ENCODE results near the gene GPR146.

Gene GPR146

GRCh38 chr7:1096156-1097119 is 52.1 kb downstream of the GPR146 start:
- no peak for DNase-seq

DNA sequence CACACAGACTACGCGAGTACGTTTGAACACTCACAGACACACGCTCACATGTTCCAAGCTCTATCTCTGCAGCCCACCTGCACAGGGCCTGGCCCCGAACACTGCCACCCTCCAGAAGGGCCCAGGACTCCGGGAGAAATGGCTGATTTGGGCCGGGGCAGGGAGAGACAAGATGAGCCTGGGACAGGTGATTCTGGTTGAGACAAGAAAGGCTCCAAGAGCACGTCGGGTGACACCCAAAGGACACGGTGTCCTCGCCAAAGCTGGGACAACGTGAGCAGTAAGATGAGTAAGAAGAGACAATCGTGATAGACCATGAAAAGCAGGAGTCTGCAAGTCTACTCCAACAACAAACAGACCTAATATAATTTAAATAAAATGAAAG is 52.8 kb downstream of the GPR146 start:
- DNase-seq: no peak

DNA sequence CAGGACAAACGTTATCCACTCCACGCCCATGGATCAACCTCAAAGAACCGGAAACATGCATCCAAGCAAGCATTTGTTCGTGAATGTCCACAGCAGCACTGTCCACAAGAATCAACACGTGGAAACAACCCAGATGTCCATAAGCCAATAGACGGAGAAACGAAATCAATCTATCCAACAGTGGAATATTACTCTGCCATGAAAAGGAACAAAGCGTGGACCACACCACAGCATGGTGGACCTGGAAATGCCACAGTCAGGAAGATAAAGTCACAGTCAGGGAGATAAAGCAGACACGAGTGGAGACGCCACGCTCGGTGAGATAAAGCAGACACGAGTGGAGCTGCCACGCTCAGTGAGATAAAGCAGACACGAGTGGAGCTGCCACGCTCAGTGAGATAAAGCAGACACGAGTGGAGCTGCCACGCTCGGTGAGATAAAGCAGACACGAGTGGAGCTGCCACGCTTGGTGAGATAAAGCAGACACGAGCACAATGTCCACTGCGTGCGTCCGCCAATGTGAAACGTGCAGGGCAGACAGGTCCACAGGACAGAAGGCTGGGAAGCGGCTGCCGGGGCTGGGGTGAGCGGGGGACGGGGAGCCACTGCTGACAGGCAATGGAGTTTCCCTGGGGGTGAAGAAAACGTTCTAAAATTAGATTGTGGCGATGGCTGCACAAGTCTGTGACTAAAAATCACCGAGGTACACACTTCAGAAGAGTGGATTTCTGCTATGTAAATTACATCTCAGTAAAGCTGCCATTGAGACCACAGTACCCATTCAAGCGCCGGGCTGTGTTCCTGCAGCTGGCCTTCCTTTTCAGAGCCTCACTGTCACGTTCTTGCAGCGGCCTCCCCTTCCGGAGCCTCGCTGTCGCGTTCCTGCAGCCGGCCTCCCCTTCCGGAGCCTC is 54.2 kb downstream of the GPR146 start:
- DNase-seq: no peak

- no peak for DNase-seq
These were observed 54.8 kb downstream of the GPR146 start for GRCh38 chr7:1099154-1099542.

DNA sequence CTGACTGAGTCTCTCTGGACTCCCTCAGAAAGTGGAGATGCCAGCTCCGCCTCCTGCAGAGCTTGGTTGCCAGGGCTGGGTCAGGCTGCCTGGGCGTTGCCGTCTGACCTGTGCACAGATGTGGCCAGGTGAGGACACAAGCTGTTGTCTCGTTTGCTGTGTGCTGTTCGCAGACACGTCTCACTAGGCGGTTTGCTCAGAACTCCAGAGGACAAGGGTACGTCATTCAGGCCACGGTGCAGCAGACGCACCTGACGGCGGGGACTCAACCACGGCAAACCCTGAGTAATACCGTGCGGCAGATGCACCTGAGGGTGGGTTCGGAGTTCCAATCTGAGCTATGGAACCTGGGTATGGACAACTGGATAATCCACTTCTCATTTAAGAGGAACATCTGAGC is 55.3 kb downstream of the GPR146 start:
- DNase-seq: no peak

DNA sequence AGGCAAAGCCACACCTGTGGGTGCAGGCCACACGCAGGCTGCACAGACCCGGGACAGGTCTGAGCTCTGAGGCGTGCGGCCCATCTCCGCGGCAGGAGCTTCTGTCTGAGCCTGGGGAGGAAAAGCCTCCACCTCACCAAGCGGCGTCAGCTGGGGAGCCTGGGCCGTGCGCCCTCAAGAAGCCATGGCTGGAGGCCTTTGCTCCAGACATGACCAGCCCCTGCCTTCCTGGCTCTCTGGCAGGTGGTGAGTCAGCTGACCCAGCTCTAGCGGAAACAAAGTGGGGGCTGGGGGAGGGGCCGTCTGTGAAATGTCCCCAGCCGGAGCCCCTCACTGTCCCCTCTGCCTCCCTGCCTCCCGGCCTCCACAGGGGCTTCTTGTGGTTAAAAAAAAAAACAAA is 56.0 kb downstream of the GPR146 start:
- no peak for DNase-seq

DNA sequence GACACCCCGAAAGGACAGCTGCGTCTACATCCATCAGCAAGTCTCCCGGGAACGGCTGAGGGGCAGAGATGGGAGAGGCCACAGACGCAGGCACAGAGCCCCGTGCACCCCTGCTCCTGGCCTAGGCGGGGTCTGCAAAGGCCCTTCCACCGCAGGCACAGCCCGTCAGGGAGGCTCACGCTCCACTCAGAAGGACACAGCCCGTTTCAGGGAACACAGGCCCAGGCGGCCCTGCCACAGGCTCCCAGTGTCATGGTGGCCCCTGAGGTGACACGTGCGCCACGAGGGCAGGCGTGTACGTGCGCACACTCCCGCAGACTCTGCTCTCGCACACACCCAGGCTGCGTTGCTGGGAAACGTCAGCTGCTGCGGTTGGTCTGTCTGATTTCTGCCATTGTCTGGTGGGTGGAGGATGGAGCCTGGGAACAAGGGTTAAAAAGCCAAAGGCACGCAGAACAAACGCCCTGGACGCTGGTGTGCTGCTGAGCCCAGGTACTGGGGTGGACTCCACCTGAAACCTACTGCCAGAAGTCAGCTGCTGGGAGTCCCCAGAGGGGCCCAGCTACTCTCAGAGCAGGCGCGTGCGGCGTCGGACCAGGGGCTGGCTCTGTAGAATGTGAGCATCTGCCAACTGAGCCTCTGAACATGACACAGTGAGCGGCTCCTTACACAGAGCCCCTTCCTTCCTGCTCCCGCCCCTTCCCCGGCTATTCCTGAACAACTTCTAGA is 56.7 kb downstream of the GPR146 start:
- DNase-seq: peak; percentile 48

- no peak for DNase-seq
These were observed 57.5 kb downstream of the GPR146 start for GRCh38 chr7:1101563-1102431.

DNA sequence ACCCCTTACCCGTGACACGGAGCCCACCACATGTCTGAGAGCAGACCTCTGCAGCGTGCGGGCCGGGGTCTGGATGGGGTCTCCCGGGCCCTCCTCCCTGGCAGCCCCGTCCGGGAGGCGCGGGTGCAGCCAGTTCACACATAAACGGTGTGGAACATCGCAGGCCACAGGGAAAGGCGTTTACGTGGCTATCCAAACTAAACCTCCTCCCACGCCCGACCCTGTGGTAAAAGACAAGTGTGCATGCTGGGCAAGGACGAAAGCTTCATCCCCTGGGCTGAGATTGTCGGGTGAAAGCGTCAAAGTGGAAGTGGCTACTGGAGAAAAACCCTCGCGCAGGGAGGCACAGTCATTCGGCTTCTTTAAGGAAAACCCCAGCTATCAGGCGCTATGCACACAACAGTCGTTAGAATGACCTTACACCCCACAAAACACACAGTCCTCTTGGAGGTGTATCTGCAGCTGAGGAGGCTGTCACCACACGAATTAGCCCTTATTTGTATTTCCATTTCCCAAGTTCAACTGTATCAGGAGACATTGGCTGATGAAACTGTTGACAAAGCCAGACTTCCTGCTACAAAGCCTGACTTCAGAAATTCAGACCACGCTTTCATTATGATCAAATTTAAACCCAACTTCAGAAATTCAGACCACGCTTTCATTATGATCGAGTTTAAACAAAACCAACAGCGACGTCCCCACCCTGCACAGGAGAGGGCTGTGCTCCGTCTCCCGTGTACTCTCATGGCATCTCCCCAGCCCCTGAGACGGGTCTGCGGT is 58.9 kb downstream of the GPR146 start:
- no peak for DNase-seq

- DNase-seq: no peak
These were observed 59.6 kb downstream of the GPR146 start for GRCh38 chr7:1103789-1104515.

- DNase-seq: no peak
These were observed 60.3 kb downstream of the GPR146 start for GRCh38 chr7:1104516-1105179.

- no peak for DNase-seq
These were observed 60.8 kb downstream of the GPR146 start for GRCh38 chr7:1105189-1105588.

DNA sequence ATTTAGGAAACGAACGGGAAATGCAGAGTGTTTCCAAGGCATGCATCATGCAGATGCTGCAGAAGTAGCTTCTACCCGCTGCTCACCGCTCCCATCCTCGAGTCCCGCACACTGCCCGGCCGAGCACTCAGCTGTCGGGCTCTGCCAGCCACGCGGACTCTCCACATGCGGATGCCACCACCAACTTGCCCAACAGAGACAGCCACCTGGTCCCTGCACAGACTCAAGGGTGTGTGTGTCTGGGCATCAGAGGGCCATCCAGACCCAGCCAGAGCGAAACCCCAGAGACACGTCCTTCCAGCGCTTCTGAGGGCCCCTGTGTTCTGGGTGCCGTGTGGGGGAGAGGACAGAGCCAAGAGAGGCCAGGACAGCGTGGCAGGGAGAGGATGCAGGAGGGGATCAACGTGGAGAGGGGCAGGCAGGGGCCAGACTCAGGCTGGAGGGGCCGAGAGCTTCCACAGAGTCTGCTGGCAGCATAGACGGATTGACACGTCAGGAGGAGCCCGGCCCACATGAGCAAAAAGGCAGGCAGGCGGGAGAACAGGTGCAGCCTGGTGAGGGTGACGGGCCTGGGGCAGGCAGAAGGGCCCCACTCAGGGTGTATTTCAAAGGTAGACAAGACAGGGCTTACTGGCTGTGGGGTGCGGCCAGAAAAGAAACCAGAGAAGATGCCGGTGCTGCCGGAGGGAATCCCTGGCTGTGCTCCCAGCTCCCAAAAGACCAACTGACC is 61.9 kb downstream of the GPR146 start:
- no peak for DNase-seq

GRCh38 chr7:1106793-1107421 is 62.6 kb downstream of the GPR146 start:
- no peak for DNase-seq

DNA sequence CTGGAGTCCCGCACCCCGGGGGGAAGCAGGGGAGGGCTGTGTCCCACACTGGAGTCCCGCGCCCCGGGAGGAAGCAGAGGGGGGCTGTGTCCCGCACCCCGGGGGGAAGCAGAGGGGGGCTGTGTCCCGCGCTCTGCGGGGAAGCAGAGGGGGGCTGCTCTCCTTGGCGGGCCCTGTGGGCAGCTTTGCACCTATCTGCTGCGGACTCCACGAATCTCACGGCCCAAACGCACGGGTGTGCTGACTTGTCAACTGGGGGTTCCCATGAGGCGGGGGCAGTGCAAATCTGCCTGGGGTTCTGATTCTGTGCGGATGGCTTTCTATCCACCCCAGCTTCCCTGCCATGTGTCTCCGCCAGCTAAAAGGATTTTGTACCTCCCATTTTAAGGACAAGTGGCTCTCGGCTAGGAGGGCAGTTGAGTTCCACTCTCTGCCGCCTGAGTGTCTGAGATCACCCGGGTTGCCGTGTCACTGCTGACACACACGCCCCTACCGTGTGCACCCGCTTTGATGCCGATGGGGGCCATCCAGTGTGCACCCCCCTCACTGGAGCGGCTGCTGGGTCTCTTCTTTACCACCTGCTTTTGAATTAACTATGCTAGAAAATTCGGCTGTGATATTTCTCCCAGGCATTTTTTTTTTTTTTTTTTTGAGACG is 64.0 kb downstream of the GPR146 start:
- DNase-seq: no peak

Data from NCI-H2171 (cell line).